ENCODE data around the gene SH3RF3. TPM values are rescaled to one million over a fixed set of nuclear protein-coding genes. Genes with fewer than 3 reads are reported as not detected.

Gene SH3RF3
- total RNA-seq, 2 donors from 2014 or later, result 1.4 to 17.0 TPM

DNA sequence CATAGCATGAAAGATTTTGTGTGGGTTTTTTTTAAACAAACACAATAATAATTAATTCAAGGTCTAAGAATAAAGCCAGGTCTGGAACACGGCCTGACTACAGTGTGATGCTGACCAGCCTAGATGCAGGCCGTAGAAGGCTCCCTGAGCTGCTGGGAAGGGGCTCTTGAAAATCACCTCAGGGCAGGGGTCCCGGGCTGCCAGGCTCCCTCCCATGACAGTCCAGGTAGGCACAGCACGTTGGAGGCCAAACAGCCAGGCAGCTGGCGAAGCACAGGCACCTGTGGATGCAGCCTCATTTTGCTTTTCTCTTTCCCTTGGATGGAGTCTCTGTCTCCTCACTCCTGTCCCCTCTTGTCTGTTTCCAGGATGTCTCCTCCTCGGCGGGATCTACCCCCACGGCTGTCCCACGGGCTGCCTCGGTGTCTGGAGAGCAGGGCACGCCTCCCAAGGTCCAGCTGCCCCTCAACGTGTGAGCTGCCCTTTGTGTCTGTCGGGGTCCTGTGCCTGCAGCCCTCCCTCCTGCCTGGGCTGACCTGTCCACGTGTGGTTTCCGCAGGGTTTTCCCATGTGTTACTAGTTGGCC is 290.3 kb downstream of the SH3RF3 start:
- 81% methylated on average over 15 of the region's 15 CpGs for WGBS

DNA sequence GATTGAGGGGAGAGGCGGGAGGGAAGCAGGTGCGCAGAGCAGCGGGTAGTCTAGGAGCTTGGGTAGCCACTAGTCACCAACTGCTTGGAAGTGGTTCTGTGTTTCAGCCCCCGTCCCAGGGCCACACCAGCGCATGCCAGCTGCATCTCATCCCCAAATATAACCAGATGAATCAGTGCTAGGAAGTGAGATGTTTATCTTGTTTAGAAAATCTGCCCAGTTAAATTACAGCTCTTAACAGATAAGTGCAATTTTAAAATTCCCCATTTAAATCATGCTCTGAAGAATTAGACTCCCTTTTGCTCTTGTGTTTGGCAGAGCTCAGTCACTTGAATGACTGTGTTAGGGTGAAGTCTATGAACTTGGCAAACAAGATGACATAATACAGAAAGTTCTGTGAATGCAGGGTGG is 291.0 kb downstream of the SH3RF3 start:
- no peaks in the 10 kb centered on the region for H3K4me1 ChIP-seq (replicated peaks)
- H3K27me3 ChIP-seq (replicated peaks; ENCODE audit: insufficient read depth), result no peaks in the 10 kb centered on the region
- H3K4me3 ChIP-seq, result no peak overlapping the region
- intact Hi-C loops (cut with DNase I), result no loop called here
- H3K9me3 ChIP-seq, result no peaks in the 10 kb centered on the region
- WGBS, result 55% methylated on average over 5 of the region's 5 CpGs
- DNase-seq (ENCODE audit: low spot score), result no peak
- TF ChIP-seq POLR2A (IDR thresholded peaks at IDR 0.05) (no peak), POLR2AphosphoS5 (IDR thresholded peaks at IDR 0.05) (no peak)
- TF ChIP-seq, protein P1, sequence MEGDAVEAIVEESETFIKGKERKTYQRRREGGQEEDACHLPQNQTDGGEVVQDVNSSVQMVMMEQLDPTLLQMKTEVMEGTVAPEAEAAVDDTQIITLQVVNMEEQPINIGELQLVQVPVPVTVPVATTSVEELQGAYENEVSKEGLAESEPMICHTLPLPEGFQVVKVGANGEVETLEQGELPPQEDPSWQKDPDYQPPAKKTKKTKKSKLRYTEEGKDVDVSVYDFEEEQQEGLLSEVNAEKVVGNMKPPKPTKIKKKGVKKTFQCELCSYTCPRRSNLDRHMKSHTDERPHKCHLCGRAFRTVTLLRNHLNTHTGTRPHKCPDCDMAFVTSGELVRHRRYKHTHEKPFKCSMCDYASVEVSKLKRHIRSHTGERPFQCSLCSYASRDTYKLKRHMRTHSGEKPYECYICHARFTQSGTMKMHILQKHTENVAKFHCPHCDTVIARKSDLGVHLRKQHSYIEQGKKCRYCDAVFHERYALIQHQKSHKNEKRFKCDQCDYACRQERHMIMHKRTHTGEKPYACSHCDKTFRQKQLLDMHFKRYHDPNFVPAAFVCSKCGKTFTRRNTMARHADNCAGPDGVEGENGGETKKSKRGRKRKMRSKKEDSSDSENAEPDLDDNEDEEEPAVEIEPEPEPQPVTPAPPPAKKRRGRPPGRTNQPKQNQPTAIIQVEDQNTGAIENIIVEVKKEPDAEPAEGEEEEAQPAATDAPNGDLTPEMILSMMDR (IDR thresholded peaks at IDR 0.05), result no peak
- H3K27ac ChIP-seq, result no peak overlapping the region
- H3K36me3 ChIP-seq, result no peaks in the 10 kb centered on the region

More for the DNA sequence above, 290.3 kb downstream of the SH3RF3 start:
- TF ChIP-seq, protein P1 (IDR thresholded peaks at IDR 0.05), result no peak
- TF ChIP-seq POLR2A (IDR thresholded peaks at IDR 0.05) (no peak), POLR2AphosphoS5 (IDR thresholded peaks at IDR 0.05) (no peak)
- Histone ChIP-seq H3K4me3 (no peak overlapping the region), H3K36me3 (no peaks in the 10 kb centered on the region), H3K4me1 (replicated peaks) (no peaks in the 10 kb centered on the region), H3K27me3 (replicated peaks; ENCODE audit: insufficient read depth) (no peaks in the 10 kb centered on the region), H3K9me3 (no peaks in the 10 kb centered on the region), H3K27ac (no peak overlapping the region)
- no peak for DNase-seq (ENCODE audit: low spot score)
- intact Hi-C loops (cut with DNase I), result no loop called here

DNA sequence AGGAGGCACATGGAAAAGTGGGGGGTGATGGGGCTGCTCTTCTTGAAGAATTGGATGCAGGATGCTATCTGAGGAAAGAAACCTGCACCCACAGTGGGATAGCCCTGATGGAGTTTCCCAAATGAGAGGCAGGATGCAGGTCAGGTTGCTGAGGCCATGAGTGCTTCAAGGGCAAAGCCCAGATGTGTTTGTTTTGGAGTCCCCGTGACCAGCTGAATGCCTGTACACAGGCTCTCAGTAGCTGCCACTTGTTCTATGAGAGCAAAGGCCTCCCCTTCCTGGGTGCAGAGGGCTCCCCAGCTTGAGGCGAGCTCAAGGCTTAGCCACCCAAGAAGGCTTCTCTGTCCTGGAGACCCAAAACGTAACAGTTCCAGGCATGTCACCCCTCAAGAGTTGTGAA is 292.1 kb downstream of the SH3RF3 start:
- no peaks in the 10 kb centered on the region for H3K9me3 ChIP-seq
- no peaks in the 10 kb centered on the region for H3K27me3 ChIP-seq (replicated peaks; ENCODE audit: insufficient read depth)
- H3K36me3 ChIP-seq, result no peaks in the 10 kb centered on the region
- DNase-seq (ENCODE audit: low spot score), result no peak
- intact Hi-C loops (cut with DNase I), result no loop called here
- H3K4me1 ChIP-seq (replicated peaks), result no peaks in the 10 kb centered on the region
- no peak overlapping the region for H3K27ac ChIP-seq
- H3K4me3 ChIP-seq, result no peak overlapping the region
- TF ChIP-seq, protein P1 (IDR thresholded peaks at IDR 0.05), result no peak
- TF ChIP-seq POLR2AphosphoS5 (IDR thresholded peaks at IDR 0.05) (no peak), POLR2A (IDR thresholded peaks at IDR 0.05) (no peak)
- 100% methylated on average over 3 of the region's 3 CpGs for WGBS

DNA sequence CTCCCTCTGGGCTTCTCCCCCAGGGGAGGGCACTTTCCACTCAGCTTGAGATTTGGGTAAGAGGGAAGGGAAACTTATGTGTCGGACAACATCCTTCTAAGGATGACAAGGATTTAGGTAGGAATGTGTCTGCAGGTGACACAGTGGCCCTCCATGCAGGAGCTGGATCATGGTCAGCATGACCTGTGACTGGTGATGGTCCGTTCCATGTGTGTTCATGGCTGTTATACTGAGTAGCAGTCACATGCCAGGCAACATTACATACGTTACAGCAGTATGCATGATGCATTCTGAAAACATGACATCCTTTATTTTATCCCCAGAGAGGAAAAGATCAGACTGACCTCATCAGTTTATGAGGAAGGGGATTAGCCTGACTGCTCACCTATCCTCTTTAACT is 292.6 kb downstream of the SH3RF3 start:
- WGBS, result 95% methylated on average over 3 of the region's 3 CpGs

More for the DNA sequence above, 292.6 kb downstream of the SH3RF3 start:
- H3K4me3 ChIP-seq, result no peak overlapping the region
- no peak overlapping the region for H3K27ac ChIP-seq
- H3K36me3 ChIP-seq, result no peaks in the 10 kb centered on the region
- H3K9me3 ChIP-seq, result no peaks in the 10 kb centered on the region
- DNase-seq (ENCODE audit: low spot score), result no peak
- intact Hi-C loops (cut with DNase I), result no loop called here
- no peaks in the 10 kb centered on the region for H3K27me3 ChIP-seq (replicated peaks; ENCODE audit: insufficient read depth)
- no peaks in the 10 kb centered on the region for H3K4me1 ChIP-seq (replicated peaks)
- TF ChIP-seq POLR2AphosphoS5 (IDR thresholded peaks at IDR 0.05) (no peak), POLR2A (IDR thresholded peaks at IDR 0.05) (no peak)
- TF ChIP-seq, protein P1 (IDR thresholded peaks at IDR 0.05), result no peak
